Spinal cord (tissue), 10 donors: ENCODE data around the gene XRN1. TPM values are rescaled to one million over a fixed set of nuclear protein-coding genes. Genes with fewer than 3 reads are reported as not detected.
"Not testable (repeated sequence)": the region's sequence is repeated elsewhere in the genome, so short reads cannot be mapped to it uniquely, and the experiment has no call there.

Experiments
- DNase-seq, 6 donors: peaks; one replicate each; pipeline versions ENCODE4 v3.0.0 to v3.0.0-alpha.2; 2013 to 2015; ENCODE audit warnings: low spot score in 6 of 6, low read depth in 4 of 6
- H3K27ac ChIP-seq: one replicate; pipeline ENCODE4 v1.5.1; 2013; ENCODE audit warnings: low read depth, low read length, control low read depth
- H3K27me3 ChIP-seq: one replicate; pipeline ENCODE4 v1.6.1; 2013; ENCODE audit warnings: low read length; ENCODE audit not compliant: control insufficient read depth, insufficient read depth
- H3K36me3 ChIP-seq: one replicate; pipeline ENCODE4 v1.6.1; 2013; ENCODE audit warnings: low read length; ENCODE audit not compliant: control insufficient read depth, insufficient read depth
- H3K4me1 ChIP-seq: one replicate; pipeline ENCODE4 v1.6.1; 2013; ENCODE audit warnings: low read length; ENCODE audit not compliant: control insufficient read depth, insufficient read depth
- H3K4me3 ChIP-seq: one replicate; pipeline ENCODE4 v1.5.1; 2013; ENCODE audit warnings: low read depth, low read length, control low read depth
- H3K9me3 ChIP-seq: one replicate; pipeline ENCODE4 v1.6.1; 2013; ENCODE audit warnings: low read length; ENCODE audit not compliant: control insufficient read depth, insufficient read depth
- WGBS: methylation state at CpG from one replicate; pipeline ENCODE4 v1.1.5; 2013; ENCODE audit warnings: missing lambda C conversion rate; ENCODE audit not compliant: insufficient coverage; 5-methylcytosine and 5-hydroxymethylcytosine counted together
- polyA plus RNA-seq, 2 donors: library from polyadenylated mRNA; unstranded; fragments of 120-200 nt; gene quantifications; one replicate each; pipeline ENCODE4 v1.2.1, GENCODE V29; 2013; ENCODE audit not compliant: insufficient read length in 2 of 2
- total RNA-seq, 2 donors: library from RNA; depleted of rRNA in 1 of 2; stranded (reverse); fragments of 120-200 nt in 1 of 2; fragments of >200 nt in 1 of 2; gene quantifications; one replicate each; pipeline versions ENCODE4 v1.2.3 to v1.2.4, GENCODE V29; 2013 to 2014
- donor health status: healthy.

XRN1 gene
- total and polyA plus RNA-seq, 4 donors, result 11.6 to 75.5 (median 24.1) TPM

- no peak for DNase-seq
- no peaks in the 10 kb centered on the region for H3K9me3 ChIP-seq
- no CpG with 5 or more reads among the region's 3 CpGs for WGBS
- H3K4me3 ChIP-seq, result no peak overlapping the region
- no peaks in the 10 kb centered on the region for H3K27me3 ChIP-seq
- no peaks in the 10 kb centered on the region for H3K4me1 ChIP-seq
- H3K36me3 ChIP-seq, result peaks cover 34% of the 10 kb centered on the region
- no peak overlapping the region for H3K27ac ChIP-seq
Observed at GRCh38 chr3:142353571-142353970, 94.3 kb downstream of the XRN1 start.

DNA sequence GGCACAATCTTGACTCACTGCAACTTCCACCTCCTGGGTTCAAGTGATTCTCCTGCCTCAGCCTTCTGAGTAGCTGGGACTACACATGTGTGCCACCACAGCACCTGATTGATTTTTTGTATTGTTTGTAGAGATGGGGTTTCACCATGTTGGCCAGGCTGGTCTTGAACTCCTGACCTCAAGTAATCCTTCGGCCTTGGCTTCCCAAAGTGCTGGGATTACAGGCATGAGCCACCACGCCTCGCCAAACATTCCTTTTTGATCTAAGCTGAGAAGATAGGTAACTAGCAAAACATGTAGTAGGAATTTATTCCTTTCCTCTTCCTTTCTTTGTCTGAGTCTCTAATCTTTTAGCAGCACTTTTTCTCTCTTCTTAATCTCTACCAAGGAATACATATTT is 95.1 kb downstream of the XRN1 start:
- H3K27me3 ChIP-seq, H3K4me3 ChIP-seq, H3K27ac ChIP-seq, H3K4me1 ChIP-seq, H3K9me3 ChIP-seq, DNase-seq: not testable (repeated sequence)
- H3K36me3 ChIP-seq, result peaks cover 30% of the 10 kb centered on the region
- WGBS, result 100% methylated on average over 1 of the region's 3 CpGs

GRCh38 chr3:142348460-142348859 is 99.4 kb downstream of the XRN1 start:
- Histone ChIP-seq H3K27ac (no peak overlapping the region), H3K4me1 (no peaks in the 10 kb centered on the region), H3K27me3 (no peaks in the 10 kb centered on the region), H3K4me3 (no peak overlapping the region), H3K36me3 (peaks cover 19% of the 10 kb centered on the region), H3K9me3 (no peaks in the 10 kb centered on the region)
- DNase-seq, result no peak
- WGBS, result no CpG with 5 or more reads among the region's 1 CpG

DNA sequence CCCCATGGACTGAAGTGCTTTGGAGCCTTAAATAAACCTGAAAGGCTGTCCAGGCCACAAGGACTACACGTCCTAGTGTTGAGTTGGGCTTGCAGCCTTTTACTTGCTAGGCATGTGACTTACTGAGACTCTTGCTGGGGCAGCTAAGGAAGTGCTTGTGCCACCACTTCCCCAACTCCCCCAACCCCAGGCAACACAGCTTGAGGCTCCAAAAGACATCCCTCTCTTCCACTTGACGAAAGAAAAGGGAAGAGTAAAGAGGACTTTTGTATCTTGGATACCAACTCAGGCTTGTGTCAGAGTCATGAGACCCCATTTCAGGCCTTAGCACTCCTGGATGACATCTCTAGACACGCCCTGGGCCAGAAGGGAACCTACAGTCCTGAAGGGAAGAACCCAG is 109.8 kb downstream of the XRN1 start:
- Histone ChIP-seq H3K4me1 (no peaks in the 10 kb centered on the region), H3K4me3 (no peak overlapping the region), H3K27ac (no peak overlapping the region), H3K27me3 (no peaks in the 10 kb centered on the region), H3K36me3 (peaks cover 13% of the 10 kb centered on the region), H3K9me3 (peaks cover 4% of the 10 kb centered on the region)
- no peak for DNase-seq
- WGBS, result 75% methylated on average over 2 of the region's 3 CpGs

DNA sequence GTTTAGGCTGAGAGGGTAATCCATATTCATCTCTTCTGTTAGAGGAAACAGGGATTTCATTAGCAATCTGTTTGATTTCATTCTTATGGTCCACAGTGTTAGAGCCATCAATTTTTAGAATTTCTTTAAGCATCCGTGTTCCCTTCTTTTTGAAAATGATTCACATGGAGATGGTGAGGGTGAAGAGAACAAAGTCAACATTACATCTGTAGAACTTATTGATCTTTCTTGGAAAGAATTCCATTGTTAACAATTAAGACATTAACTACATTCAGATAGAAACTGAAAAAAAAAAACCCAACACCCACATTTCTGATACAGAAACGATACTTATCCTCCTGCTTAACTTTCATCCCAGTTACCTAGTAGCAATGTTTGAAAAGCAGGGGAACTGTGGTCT is 115.4 kb downstream of the XRN1 start:
- H3K4me1 ChIP-seq, result no peaks in the 10 kb centered on the region
- DNase-seq, result no peak
- no peak overlapping the region for H3K27ac ChIP-seq
- no peak overlapping the region for H3K4me3 ChIP-seq
- H3K36me3 ChIP-seq, result peaks cover 12% of the 10 kb centered on the region
- no peaks in the 10 kb centered on the region for H3K27me3 ChIP-seq
- WGBS, result no CpG with 5 or more reads among the region's 2 CpGs
- H3K9me3 ChIP-seq, result no peaks in the 10 kb centered on the region

DNA sequence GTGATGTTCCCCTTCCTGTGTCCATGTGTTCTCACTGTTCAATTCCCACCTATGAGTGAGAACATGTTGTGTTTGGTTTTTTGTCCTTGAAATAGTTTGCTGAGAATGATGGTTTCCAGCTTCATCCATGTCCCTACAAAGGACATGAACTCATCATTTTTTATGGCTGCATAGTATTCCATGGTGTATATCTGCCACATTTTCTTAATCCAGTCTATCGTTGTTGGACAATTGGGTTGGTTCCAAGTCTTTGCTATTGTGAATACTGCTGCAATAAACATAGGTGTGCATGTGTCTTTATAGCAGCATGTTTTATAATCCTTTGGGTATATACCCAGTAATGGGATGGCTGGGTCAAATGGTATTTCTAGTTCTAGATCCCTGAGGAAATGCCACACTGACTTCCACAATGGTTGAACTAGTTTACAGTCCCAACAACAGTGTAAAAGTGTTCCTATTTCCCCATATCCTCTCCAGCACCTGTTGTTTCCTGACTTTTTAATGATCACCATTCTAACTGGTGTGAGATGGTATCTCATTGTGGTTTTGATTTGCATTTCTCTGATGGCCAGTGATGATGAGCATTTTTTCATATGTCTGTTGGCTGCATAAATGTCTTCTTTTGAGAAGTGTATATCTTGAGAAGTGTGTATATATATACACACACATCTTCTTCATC is 123.4 kb downstream of the XRN1 start:
- H3K27ac ChIP-seq, H3K4me3 ChIP-seq, DNase-seq, H3K36me3 ChIP-seq, H3K4me1 ChIP-seq, H3K27me3 ChIP-seq, H3K9me3 ChIP-seq: not testable (repeated sequence)
- no CpG with 5 or more reads among the region's 1 CpG for whole genome bisulfite sequencing

DNA sequence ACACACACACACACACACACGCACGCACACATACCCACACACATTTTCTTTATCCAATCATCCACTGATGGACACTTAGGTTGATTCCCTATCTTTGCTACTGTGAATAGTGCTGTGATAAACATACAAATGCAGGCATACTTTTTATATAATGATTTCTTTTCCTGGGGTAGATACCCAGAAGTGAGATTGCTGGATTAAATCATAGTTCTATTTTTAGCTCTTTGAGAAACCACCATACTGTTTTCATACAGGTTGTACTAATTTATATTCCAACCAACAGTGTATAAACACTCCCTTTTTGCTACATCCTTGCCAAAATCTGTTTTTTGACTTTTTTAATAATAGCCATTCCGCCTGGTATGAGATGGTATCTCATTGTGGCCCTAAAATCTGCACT is 127.9 kb downstream of the XRN1 start:
- DNase-seq, result no peak
- H3K36me3 ChIP-seq, result peaks cover 4% of the 10 kb centered on the region
- no peaks in the 10 kb centered on the region for H3K9me3 ChIP-seq
- H3K27ac ChIP-seq, result no peak overlapping the region
- no peak overlapping the region for H3K4me3 ChIP-seq
- no peaks in the 10 kb centered on the region for H3K27me3 ChIP-seq
- no CpG with 5 or more reads among the region's 3 CpGs for WGBS
- H3K4me1 ChIP-seq, result no peaks in the 10 kb centered on the region

DNA sequence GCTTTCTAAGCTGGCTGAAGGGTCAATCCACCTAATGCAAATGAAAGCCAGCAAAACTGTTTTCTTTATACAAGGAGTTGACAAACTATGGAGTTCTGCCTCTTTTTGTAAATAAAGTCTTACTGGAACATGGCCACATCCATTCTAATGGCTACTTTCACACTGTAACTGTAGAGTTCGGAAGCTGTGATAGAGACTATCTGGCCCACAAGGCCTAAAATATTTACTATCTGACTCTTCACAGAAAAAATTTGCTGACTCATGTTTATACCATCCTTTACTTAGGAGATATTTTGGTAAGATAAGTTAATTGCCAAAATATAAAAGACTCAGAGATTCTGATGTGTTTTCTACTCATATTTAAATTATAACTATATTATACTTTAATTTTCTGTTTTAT is 128.7 kb downstream of the XRN1 start:
- H3K4me3 ChIP-seq, result no peak overlapping the region
- H3K4me1 ChIP-seq, result no peaks in the 10 kb centered on the region
- whole genome bisulfite sequencing, result no CpG with 5 or more reads among the region's 1 CpG
- H3K27me3 ChIP-seq, result no peaks in the 10 kb centered on the region
- no peak overlapping the region for H3K27ac ChIP-seq
- no peaks in the 10 kb centered on the region for H3K9me3 ChIP-seq
- peaks cover 4% of the 10 kb centered on the region for H3K36me3 ChIP-seq
- DNase-seq, result no peak

- Histone ChIP-seq H3K27me3 (no peaks in the 10 kb centered on the region), H3K36me3 (peaks cover 4% of the 10 kb centered on the region)
- DNase-seq, result no peak
Observed at GRCh38 chr3:142318331-142318730, 129.5 kb downstream of the XRN1 start.

DNA sequence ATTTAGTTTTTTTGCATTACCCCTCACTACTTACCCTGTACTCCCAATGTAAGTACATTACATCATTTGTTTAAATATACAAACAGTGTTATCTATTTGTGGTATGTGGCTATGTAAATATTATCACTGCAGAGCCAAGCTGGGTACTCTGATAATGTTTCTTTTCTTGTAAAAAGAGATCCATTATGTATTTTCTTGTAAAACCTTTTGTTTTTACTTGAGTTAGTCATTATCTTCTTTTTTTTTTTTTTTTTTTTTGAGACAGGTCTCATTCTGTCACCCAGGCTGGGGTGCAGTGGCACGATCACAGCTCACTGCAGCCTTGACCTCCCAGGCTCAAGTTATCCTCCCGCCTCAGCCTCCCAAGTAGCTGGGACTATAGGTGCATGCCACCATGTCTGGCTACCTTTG is 131.9 kb downstream of the XRN1 start:
- H3K27ac ChIP-seq, DNase-seq, H3K9me3 ChIP-seq, H3K36me3 ChIP-seq, H3K4me3 ChIP-seq, H3K27me3 ChIP-seq, H3K4me1 ChIP-seq: not testable (repeated sequence)
- no CpG with 5 or more reads among the region's 2 CpGs for WGBS

More at GRCh38 chr3:142318331-142318730, 129.5 kb downstream of the XRN1 start:
- H3K9me3 ChIP-seq, result no peaks in the 10 kb centered on the region
- no peak overlapping the region for H3K4me3 ChIP-seq
- H3K27ac ChIP-seq, result no peak overlapping the region
- no peaks in the 10 kb centered on the region for H3K4me1 ChIP-seq
